MG63 (cell line): ENCODE data around the gene RNFT2. TPM values are rescaled to one million over a fixed set of nuclear protein-coding genes. Genes with fewer than 3 reads are reported as not detected.
A peak's percentile ranks its signal among the peaks of the same experiment; 100 is the strongest.

Experiments used
- DNase-seq: peaks from one replicate; pipeline ENCODE4 v3.0.0-alpha.2; 2020
- H3K27me3 ChIP-seq: fragments of 250-450 bp; sonication (Bioruptor Pico); 2 replicates; pipeline ENCODE4 v1.5.1; 2020; ENCODE audit warnings: mild to moderate bottlenecking, moderate library complexity
- H3K36me3 ChIP-seq: fragments of 250-450 bp; sonication (Bioruptor Pico); 2 replicates; pipeline ENCODE4 v1.5.1; 2020; ENCODE audit warnings: mild to moderate bottlenecking, moderate library complexity
- H3K4me3 ChIP-seq: fragments of 250-450 bp; sonication (Bioruptor Pico); 2 replicates; pipeline ENCODE4 v1.5.1; 2020; ENCODE audit warnings: mild to moderate bottlenecking, moderate library complexity
- H3K9me3 ChIP-seq: fragments of 250-450 bp; sonication (Bioruptor Pico); 2 replicates; pipeline ENCODE4 v1.5.1; 2020; ENCODE audit warnings: mild to moderate bottlenecking, moderate library complexity
- total RNA-seq: library from RNA; depleted of rRNA; stranded (reverse); fragments of >200 nt; shearing (Covaris generic); gene quantifications from 2 replicates; pipeline ENCODE4 v1.2.3, GENCODE V29; 2014; ENCODE audit warnings: low replicate concordance

Gene RNFT2
- total RNA-seq, 1 experiment from 2014 or later = 1.2 TPM

GRCh38 chr12:116827432-116827831, 89.3 kb downstream of the RNFT2 start:
- no peaks in the 10 kb centered on the region for H3K36me3 ChIP-seq
- H3K4me3 ChIP-seq = no peak overlapping the region
- no peaks in the 10 kb centered on the region for H3K9me3 ChIP-seq
- DNase-seq = no peak
- no peaks in the 10 kb centered on the region for H3K27me3 ChIP-seq

GRCh38 chr12:116832353-116832752, 94.2 kb downstream of the RNFT2 start:
- no peaks in the 10 kb centered on the region for H3K27me3 ChIP-seq
- H3K4me3 ChIP-seq = no peak overlapping the region
- no peaks in the 10 kb centered on the region for H3K36me3 ChIP-seq
- H3K9me3 ChIP-seq = no peaks in the 10 kb centered on the region
- DNase-seq = no peak

- no peak for DNase-seq
- H3K9me3 ChIP-seq = no peaks in the 10 kb centered on the region
- no peaks in the 10 kb centered on the region for H3K27me3 ChIP-seq
- H3K36me3 ChIP-seq = no peaks in the 10 kb centered on the region
- H3K4me3 ChIP-seq = no peak overlapping the region
Observed at GRCh38 chr12:116833474-116833873, 95.4 kb downstream of the RNFT2 start.

DNA sequence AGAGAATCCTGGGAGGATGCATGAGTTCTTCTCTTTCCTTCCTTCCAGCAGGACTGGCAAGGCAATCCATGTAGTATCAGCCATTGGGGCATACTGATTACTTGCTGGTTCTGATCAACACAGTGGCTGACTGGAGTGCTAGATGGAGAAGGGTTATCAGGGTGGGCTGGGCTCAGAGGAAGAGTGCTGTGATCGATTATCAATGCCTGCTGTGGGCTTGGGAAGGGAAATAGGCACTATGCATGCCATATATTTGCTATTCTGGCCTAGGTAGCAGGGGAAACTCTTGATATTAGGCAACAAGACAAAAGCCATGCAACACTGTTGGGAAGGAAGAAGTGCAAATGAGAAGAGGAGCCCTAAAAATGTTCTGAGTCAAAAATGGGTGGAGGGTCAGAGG, 97.4 kb downstream of the RNFT2 start:
- no peak for DNase-seq
- H3K27me3 ChIP-seq = no peaks in the 10 kb centered on the region
- no peaks in the 10 kb centered on the region for H3K36me3 ChIP-seq
- no peak overlapping the region for H3K4me3 ChIP-seq
- no peaks in the 10 kb centered on the region for H3K9me3 ChIP-seq

GRCh38 chr12:116837097-116837496, 99.0 kb downstream of the RNFT2 start:
- Histone ChIP-seq H3K4me3 (no peak overlapping the region), H3K36me3 (no peaks in the 10 kb centered on the region), H3K9me3 (no peaks in the 10 kb centered on the region), H3K27me3 (no peaks in the 10 kb centered on the region)
- no peak for DNase-seq

GRCh38 chr12:116838365-116838764, 100.2 kb downstream of the RNFT2 start:
- no peaks in the 10 kb centered on the region for H3K36me3 ChIP-seq
- no peak for DNase-seq
- no peaks in the 10 kb centered on the region for H3K27me3 ChIP-seq
- no peak overlapping the region for H3K4me3 ChIP-seq
- no peaks in the 10 kb centered on the region for H3K9me3 ChIP-seq

- DNase-seq = no peak
- no peaks in the 10 kb centered on the region for H3K9me3 ChIP-seq
- H3K27me3 ChIP-seq = no peaks in the 10 kb centered on the region
- H3K4me3 ChIP-seq = no peak overlapping the region
- H3K36me3 ChIP-seq = no peaks in the 10 kb centered on the region
Observed at GRCh38 chr12:116839287-116839830, 101.2 kb downstream of the RNFT2 start.

DNA sequence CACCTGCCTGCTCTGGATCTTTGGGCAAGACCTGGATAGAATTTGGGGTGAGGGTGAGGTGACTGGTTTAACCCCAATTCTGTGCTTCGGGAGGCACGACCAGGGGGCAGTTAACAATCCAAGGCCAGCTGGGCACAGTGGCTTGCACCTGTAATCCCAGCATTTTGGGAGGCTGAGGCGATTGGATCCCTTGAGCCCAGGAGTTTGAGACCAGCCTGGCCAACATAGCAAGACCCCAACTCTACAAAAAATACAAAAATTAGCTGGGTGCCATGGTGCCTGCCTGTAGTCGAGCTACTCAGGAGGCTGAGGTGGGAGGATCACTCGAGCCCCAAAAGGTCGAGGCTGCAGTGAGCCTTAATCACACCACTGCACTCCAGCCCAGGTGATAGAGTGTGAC, 105.0 kb downstream of the RNFT2 start:
- Histone ChIP-seq H3K4me3 (no peak overlapping the region), H3K27me3 (no peaks in the 10 kb centered on the region), H3K9me3 (no peaks in the 10 kb centered on the region), H3K36me3 (no peaks in the 10 kb centered on the region)
- no peak for DNase-seq

DNA sequence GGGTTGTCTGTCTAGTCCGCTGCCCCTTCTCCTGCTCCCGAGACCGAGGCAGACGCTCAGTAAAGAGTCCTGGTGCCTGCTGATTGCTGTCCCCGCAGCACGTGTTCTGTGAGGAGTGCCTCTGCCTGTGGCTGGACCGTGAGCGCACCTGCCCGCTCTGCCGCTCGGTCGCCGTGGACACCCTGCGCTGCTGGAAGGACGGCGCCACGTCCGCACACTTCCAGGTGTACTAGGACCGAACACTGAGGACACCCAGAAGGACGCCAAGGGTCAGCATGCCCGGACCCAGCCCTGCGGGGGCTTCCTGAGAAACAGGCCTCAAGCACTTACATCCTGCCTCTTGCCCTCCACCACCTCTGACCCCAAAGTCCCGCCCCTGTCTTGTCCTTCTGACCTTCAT, 111.1 kb downstream of the RNFT2 start:
- Histone ChIP-seq H3K9me3 (no peaks in the 10 kb centered on the region), H3K36me3 (no peaks in the 10 kb centered on the region), H3K4me3 (no peak overlapping the region), H3K27me3 (no peaks in the 10 kb centered on the region)
- no peak for DNase-seq

GRCh38 chr12:116852303-116852702, 114.2 kb downstream of the RNFT2 start:
- Histone ChIP-seq H3K4me3 (no peak overlapping the region), H3K27me3 (no peaks in the 10 kb centered on the region), H3K9me3 (no peaks in the 10 kb centered on the region), H3K36me3 (no peaks in the 10 kb centered on the region)
- DNase-seq = no peak

DNA sequence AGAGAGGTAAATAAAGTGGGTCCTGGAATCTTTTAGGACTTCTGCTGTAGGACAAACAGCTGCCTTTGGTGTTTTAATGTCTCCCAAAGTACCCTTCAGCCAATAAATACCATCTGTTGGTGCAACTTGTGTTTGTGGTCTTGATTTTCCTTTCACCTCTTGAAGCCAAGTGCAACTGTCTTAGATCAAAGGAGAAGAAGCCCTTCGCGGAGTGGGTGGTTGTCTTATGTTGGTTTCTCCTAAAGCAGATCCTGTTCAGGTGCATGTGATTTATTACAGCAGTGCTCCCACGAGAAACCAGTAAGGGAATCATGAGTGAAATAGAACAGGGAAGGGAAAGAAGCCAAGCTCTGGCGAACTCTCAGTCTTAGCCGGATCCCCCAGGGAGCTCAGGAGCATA, 115.4 kb downstream of the RNFT2 start:
- H3K9me3 ChIP-seq = no peaks in the 10 kb centered on the region
- no peak for DNase-seq
- no peaks in the 10 kb centered on the region for H3K27me3 ChIP-seq
- H3K36me3 ChIP-seq = no peaks in the 10 kb centered on the region
- no peak overlapping the region for H3K4me3 ChIP-seq

GRCh38 chr12:116855744-116856470, 117.8 kb downstream of the RNFT2 start:
- Histone ChIP-seq H3K36me3 (no peaks in the 10 kb centered on the region), H3K4me3 (no peak overlapping the region), H3K27me3 (no peaks in the 10 kb centered on the region), H3K9me3 (no peaks in the 10 kb centered on the region)
- DNase-seq = no peak

DNA sequence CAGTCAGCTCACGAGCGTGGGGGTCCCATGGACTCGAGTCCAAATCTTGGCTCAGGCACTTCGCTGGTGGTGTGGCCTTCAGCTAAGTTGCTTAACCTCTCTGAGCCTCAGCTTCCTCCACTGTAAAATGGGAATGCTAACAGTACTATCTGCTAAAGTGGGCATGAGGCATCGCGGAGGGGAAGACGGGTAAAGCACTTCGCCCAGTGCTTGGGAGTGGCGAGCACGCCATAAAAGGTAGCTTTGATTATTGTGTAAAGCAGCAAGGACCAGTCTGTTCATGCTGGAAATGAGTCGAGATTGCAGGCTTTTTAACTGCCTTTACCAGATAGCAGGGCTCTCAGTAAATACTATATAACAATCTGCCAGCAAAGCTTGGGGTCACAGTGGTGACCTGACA, 118.6 kb downstream of the RNFT2 start:
- Histone ChIP-seq H3K4me3 (no peak overlapping the region), H3K36me3 (no peaks in the 10 kb centered on the region), H3K9me3 (no peaks in the 10 kb centered on the region), H3K27me3 (no peaks in the 10 kb centered on the region)
- DNase-seq = no peak

GRCh38 chr12:116859079-116859478, 121.0 kb downstream of the RNFT2 start:
- DNase-seq = no peak
- H3K36me3 ChIP-seq = no peaks in the 10 kb centered on the region
- H3K27me3 ChIP-seq = no peaks in the 10 kb centered on the region
- H3K4me3 ChIP-seq = no peak overlapping the region
- no peaks in the 10 kb centered on the region for H3K9me3 ChIP-seq

DNA sequence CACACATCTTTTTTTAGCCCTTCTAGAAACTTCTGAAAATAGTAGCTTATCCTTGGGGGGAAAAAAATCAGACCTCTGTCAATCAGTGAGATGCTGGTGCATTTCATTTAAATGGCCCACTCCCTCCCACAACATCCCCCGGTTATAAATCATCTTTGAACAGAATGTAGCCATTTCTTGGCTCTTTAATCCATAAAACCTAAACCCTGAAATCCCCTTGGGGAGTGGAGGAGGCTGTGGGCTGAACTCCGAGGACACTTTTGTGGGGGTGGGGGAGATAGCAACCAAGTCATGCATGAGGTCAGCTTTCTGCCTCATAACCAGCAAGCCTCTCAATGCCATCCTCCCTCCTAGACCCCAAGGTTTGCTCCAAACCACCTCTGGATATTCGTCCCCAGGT, 122.1 kb downstream of the RNFT2 start:
- Histone ChIP-seq H3K36me3 (no peaks in the 10 kb centered on the region), H3K4me3 (peak overlapping the region; percentile 20; the same call in 1 of the 2 replicates), H3K9me3 (no peaks in the 10 kb centered on the region), H3K27me3 (no peaks in the 10 kb centered on the region)
- no peak for DNase-seq

GRCh38 chr12:116861320-116861719, 123.2 kb downstream of the RNFT2 start:
- Histone ChIP-seq H3K9me3 (no peaks in the 10 kb centered on the region), H3K4me3 (no peak overlapping the region), H3K27me3 (no peaks in the 10 kb centered on the region), H3K36me3 (no peaks in the 10 kb centered on the region)
- peak; percentile 74 for DNase-seq

- H3K27me3 ChIP-seq = no peaks in the 10 kb centered on the region
- H3K9me3 ChIP-seq = no peaks in the 10 kb centered on the region
- DNase-seq = no peak
- no peak overlapping the region for H3K4me3 ChIP-seq
- no peaks in the 10 kb centered on the region for H3K36me3 ChIP-seq
Observed at GRCh38 chr12:116862167-116862566, 124.1 kb downstream of the RNFT2 start.

DNA sequence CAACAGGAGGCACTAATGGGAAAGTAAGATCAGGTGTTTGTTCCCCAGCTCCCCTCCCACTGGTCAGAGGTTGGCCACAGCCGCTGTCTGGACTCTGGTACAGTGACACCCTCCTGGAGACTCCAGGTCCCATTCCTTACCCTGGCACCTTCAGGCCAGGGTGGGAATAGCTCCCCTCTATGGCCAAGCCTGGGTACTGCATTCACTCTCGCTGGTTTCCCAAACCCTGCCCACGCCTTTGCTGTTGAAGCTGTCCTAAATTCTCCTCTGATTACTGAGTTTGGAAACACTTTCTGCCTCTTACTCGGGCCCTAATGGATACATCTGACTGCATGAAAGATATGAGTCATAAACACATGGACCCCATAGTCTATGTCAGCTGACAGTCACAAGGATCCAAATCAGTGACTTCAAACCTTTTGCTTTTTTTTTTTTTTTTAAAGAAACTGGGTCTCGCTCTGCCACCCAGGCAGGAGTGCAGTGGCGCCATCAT, 125.2 kb downstream of the RNFT2 start:
- Histone ChIP-seq H3K4me3 (no peak overlapping the region), H3K36me3 (no peaks in the 10 kb centered on the region), H3K9me3 (no peaks in the 10 kb centered on the region), H3K27me3 (no peaks in the 10 kb centered on the region)
- no peak for DNase-seq
